AG04450 (cell line): Measurements from ENCODE around the gene MISP3. TPM values are rescaled to one million over a fixed set of nuclear protein-coding genes. Genes with fewer than 3 reads are reported as not detected.
"Not testable (repeated sequence)": the region's sequence is repeated elsewhere in the genome, so short reads cannot be mapped to it uniquely, and the experiment has no call there.

Source experiments
- CTCF ChIA-PET: fragments of 300-600, 350-600 bp; formaldehyde crosslinking; extraction: SDS; loops from one replicate; lab custom pipeline; 2022; ENCODE audit warnings: antibody characterized with exemption, inconsistent platforms; lab: Charles Lee
- POLR2A ChIA-PET: fragments of 350-600 bp; formaldehyde crosslinking; extraction: SDS; loops from one replicate; lab custom pipeline; 2021; ENCODE audit warnings: antibody characterized with exemption, inconsistent platforms; lab: Yijun Ruan, JAX
- DNase-seq: peaks from one replicate; pipeline ENCODE4 v3.0.0-alpha.2; 2011; ENCODE audit warnings: low read depth, low spot score
- H3K27ac ChIP-seq: one replicate; pipeline ENCODE4 v1.5.1; 2012; ENCODE audit warnings: low read depth, low read length, control low read depth
- H3K27me3 ChIP-seq: one replicate; pipeline ENCODE4 v1.6.0; 2012; ENCODE audit warnings: low read length; ENCODE audit not compliant: control insufficient read depth, insufficient read depth
- H3K4me3 ChIP-seq: 2 replicates; pipeline ENCODE4 v1.5.1; 2011; ENCODE audit warnings: mild to moderate bottlenecking, low read depth, low read length, control low read depth
- H3K9me3 ChIP-seq: 2 replicates; pipeline ENCODE4 v1.5.1; 2012; ENCODE audit warnings: low read length; ENCODE audit not compliant: control insufficient read depth, insufficient read depth
- CTCF ChIP-seq: IDR thresholded peaks from 2 replicates; pipeline ENCODE4 v1.5.1; 2011; ENCODE audit warnings: low read depth, low read length, control low read depth, inconsistent platforms
- polyA minus RNA-seq: library from RNA; depleted of rRNA, polyadenylated mRNA; stranded (reverse); fragments of >200 nt; gene quantifications from 2 replicates; pipeline ENCODE4 v1.2.3, GENCODE V29; 2011; rRNA and poly(A)+ RNA removed
- polyA plus RNA-seq: library from polyadenylated mRNA; depleted of rRNA; stranded (reverse); fragments of >200 nt; gene quantifications from 2 replicates; pipeline ENCODE4 v1.2.3, GENCODE V29; 2011; rRNA removed

The MISP3 gene
- polyA plus RNA-seq (0.27 and 0.56 TPM in 2 replicates), polyA minus RNA-seq (not detected in 2 replicates)

DNA sequence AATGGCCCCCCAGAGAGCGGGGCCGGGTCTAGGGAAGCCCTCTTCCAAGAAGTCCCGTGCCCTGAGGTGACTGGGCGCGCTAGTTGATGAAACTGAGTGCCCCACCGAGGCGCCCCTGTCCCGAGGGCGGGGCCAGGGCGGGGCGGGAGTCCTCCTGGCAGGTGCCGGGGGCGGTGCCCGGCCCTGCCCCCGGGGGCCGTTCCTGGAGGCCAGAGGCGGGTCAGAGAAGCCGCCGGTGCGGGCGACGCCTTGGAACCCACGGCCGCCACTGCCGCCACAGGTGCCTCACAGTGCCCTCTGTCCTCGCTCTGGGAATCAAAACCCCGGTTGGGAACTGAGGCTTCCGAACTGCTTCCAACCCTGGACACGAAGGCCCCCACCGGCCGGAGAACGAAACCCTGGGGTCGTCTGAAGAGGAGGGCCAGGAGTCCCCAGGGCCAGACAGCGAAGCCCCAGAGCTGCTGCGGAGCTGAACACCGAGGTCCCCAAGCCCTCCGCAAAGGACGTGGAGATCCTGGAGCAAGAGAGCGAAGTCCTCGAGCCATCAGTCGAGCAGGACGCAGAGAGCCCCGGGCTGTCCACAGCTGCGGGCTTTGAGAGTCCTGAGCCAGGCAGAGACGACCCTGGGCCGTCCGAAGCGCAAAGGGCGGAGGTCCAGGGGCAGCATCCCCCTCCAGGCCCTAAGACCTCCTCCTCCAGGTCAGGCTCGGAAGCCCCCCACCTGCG lies at the start of gene MISP3:
Gene MISP3, plus strand, starts transcription at position 252 of the 726 bp plus-strand sequence. CDS start 524 bp downstream, outside the sequence.
- Histone ChIP-seq H3K27ac (no peak within 1 kb of the TSS), H3K9me3 (no peaks in the 10 kb centered on the region; the same call in 1 of the 2 replicates), H3K4me3 (peak within 1 kb of the TSS; percentile 74), H3K27me3 (no peaks in the 10 kb centered on the region)
- no peak for TF ChIP-seq CTCF
- DNase-seq: no peak
- CTCF ChIA-PET: interaction anchor here (1.1 to 6.4 kb wide), 6 partner anchors 12 to 193 kb away, joined by 3 to 68 read pairs (median 10); partner anchors contain the start of genes PALM3 and RLN3
- POLR2A ChIA-PET: interaction anchor here (0.6 kb wide), 1 partner anchor 9 kb away, joined by 3 read pairs; no protein-coding TSS in a partner anchor

- Histone ChIP-seq H3K27me3 (peaks cover 9% of the 10 kb centered on the region), H3K27ac (no peak overlapping the region), H3K4me3 (no peak overlapping the region), H3K9me3 (no peaks in the 10 kb centered on the region; the same call in 1 of the 2 replicates)
- ChIA-PET POLR2A (interaction anchor here (0.7 kb wide), 1 partner anchor 17 kb away, joined by 4 read pairs; the partner anchor contains the start of gene RFX1), CTCF (no interaction called here)
- no peak for DNase-seq
- TF ChIP-seq CTCF: peak; percentile 38; the same call in 1 of the 2 replicates
Observed at GRCh38 chr19:14023404-14024235, 49.0 kb upstream of the MISP3 start.

DNA sequence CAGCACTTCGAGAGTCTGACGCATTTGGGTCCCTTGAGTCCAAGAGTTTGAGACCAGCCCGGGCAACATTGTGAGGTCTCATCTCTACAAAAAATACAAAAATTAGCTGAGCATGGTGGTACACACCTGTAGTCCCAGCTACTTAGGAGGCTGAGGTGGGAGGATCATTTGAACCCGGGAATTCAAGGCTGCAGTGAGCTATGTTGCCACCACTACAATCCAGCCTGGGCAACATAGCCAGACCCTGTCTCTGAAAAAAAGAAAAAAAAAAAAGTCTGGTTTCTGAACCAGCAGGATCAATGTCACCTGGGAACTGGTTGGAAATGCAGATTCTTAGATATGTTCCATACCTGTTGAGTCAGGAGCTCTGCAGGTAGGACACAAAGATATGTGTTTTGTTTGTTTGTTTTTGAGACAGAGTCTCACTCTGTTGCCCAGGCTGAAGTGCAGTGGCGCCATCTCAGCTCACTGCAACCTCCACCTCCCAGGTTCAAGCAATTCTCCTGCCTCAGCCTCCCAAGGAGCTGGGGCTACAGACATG lies 45.9 kb upstream of the MISP3 start:
- not testable (repeated sequence) for H3K4me3 ChIP-seq, DNase-seq, H3K9me3 ChIP-seq, H3K27ac ChIP-seq
- H3K27me3 ChIP-seq: peaks cover 20% of the 10 kb centered on the region
- ChIA-PET CTCF (interaction anchor here (1.1 kb wide), 2 partner anchors 32 to 49 kb away, joined by 3 read pairs; no protein-coding TSS in a partner anchor), POLR2A (interaction anchor here (0.7 kb wide), 1 partner anchor 137 kb away, joined by 3 read pairs; no protein-coding TSS in a partner anchor)

GRCh38 chr19:14027856-14028450 lies 44.6 kb upstream of the MISP3 start, which contains the start of gene RLN3:
Gene RLN3, plus strand, starts transcription at chr19:14028148. Its CDS starts 57 bp downstream, at chr19:14028205.
- H3K9me3 ChIP-seq: no peaks in the 10 kb centered on the region; the same call in 1 of the 2 replicates
- TF ChIP-seq CTCF: no peak
- ChIA-PET POLR2A (no interaction called here), CTCF (interaction anchor here (1.1 to 1.5 kb wide), 2 partner anchors 31 to 44 kb away, joined by 3 to 6 read pairs; partner anchors contain the start of gene MISP3)
- no peak within 1 kb of the TSS for H3K4me3 ChIP-seq
- H3K27ac ChIP-seq: no peak within 1 kb of the TSS
- peaks cover 20% of the 10 kb centered on the region for H3K27me3 ChIP-seq
- DNase-seq: no peak
